Chondrocyte (in vitro differentiated cells): ENCODE results near the gene PARVB. TPM values are rescaled to one million over a fixed set of nuclear protein-coding genes. Genes with fewer than 3 reads are reported as not detected.

Experiments
- DNase-seq: peaks from one replicate; pipeline ENCODE4 v3.0.0; 2021; ENCODE audit warnings: mixed read lengths, low spot score
- H3K27ac Mint-ChIP-seq: one replicate; pipeline ENCODE4 v1.8.0; 2021; ENCODE audit warnings: mild to moderate bottlenecking, moderate library complexity, mixed read lengths; ENCODE audit not compliant: unreplicated experiment
- H3K27me3 Mint-ChIP-seq: 2 replicates; pipeline ENCODE4 v1.8.0; 2021; ENCODE audit warnings: low read depth, mixed read lengths
- H3K36me3 Mint-ChIP-seq: 2 replicates; pipeline ENCODE4 v1.8.0; 2021; ENCODE audit warnings: low read depth, mixed read lengths
- H3K4me1 Mint-ChIP-seq: 2 replicates; pipeline ENCODE4 v1.8.0; 2021; ENCODE audit warnings: low read depth, mild to moderate bottlenecking, mixed read lengths
- H3K4me3 Mint-ChIP-seq: one replicate; pipeline ENCODE4 v1.8.0; 2021; ENCODE audit warnings: mild to moderate bottlenecking, moderate library complexity, mixed read lengths; ENCODE audit not compliant: unreplicated experiment
- H3K9me3 Mint-ChIP-seq: 2 replicates; pipeline ENCODE4 v1.8.0; 2021; ENCODE audit warnings: low read depth, mixed read lengths
- CTCF ChIP-seq: fragments of 200-600 bp; sonication (generic); IDR thresholded peaks from 2 replicates; pipeline ENCODE4 v1.5.0; 2021; ENCODE audit warnings: antibody characterized with exemption, mild to moderate bottlenecking, moderate library complexity
- total RNA-seq: library from RNA; stranded (reverse); gene quantifications from 3 replicates; pipeline ENCODE4 v1.2.1, GENCODE V29; 2021

Gene PARVB
- total RNA-seq, 1 donor from 2014 or later: 33.6 TPM

- no peaks in the 10 kb centered on the region for H3K9me3 Mint-ChIP-seq
- no peaks in the 10 kb centered on the region for H3K27me3 Mint-ChIP-seq
- no peaks in the 10 kb centered on the region for H3K4me1 Mint-ChIP-seq
- no peaks in the 10 kb centered on the region for H3K36me3 Mint-ChIP-seq
- DNase-seq: no peak
- H3K27ac Mint-ChIP-seq: no peak overlapping the region
- no peak overlapping the region for H3K4me3 Mint-ChIP-seq
- TF ChIP-seq CTCF: no peak
Measured at GRCh38 chr22:44070029-44070428, 45.9 kb downstream of the PARVB start.

GRCh38 chr22:44071781-44072326 is 47.8 kb downstream of the PARVB start:
- H3K27me3 Mint-ChIP-seq: no peaks in the 10 kb centered on the region

GRCh38 chr22:44074337-44074984 is 50.4 kb downstream of the PARVB start:
- no peaks in the 10 kb centered on the region for H3K9me3 Mint-ChIP-seq
- no peak for TF ChIP-seq CTCF
- H3K36me3 Mint-ChIP-seq: no peaks in the 10 kb centered on the region
- no peak overlapping the region for H3K27ac Mint-ChIP-seq
- no peak for DNase-seq
- no peaks in the 10 kb centered on the region for H3K27me3 Mint-ChIP-seq
- H3K4me1 Mint-ChIP-seq: no peaks in the 10 kb centered on the region
- no peak overlapping the region for H3K4me3 Mint-ChIP-seq

More at GRCh38 chr22:44071781-44072326, 47.8 kb downstream of the PARVB start:
- H3K36me3 Mint-ChIP-seq: no peaks in the 10 kb centered on the region
- no peak overlapping the region for H3K27ac Mint-ChIP-seq
- no peak overlapping the region for H3K4me3 Mint-ChIP-seq
- no peak for DNase-seq
- no peaks in the 10 kb centered on the region for H3K9me3 Mint-ChIP-seq
- no peak for TF ChIP-seq CTCF
- no peaks in the 10 kb centered on the region for H3K4me1 Mint-ChIP-seq

- H3K4me1 Mint-ChIP-seq: no peaks in the 10 kb centered on the region
- no peak overlapping the region for H3K27ac Mint-ChIP-seq
- H3K9me3 Mint-ChIP-seq: no peaks in the 10 kb centered on the region
- no peak overlapping the region for H3K4me3 Mint-ChIP-seq
- no peaks in the 10 kb centered on the region for H3K36me3 Mint-ChIP-seq
- no peak for DNase-seq
- no peaks in the 10 kb centered on the region for H3K27me3 Mint-ChIP-seq
- no peak for TF ChIP-seq CTCF
Measured at GRCh38 chr22:44075022-44075421, 50.9 kb downstream of the PARVB start.

GRCh38 chr22:44075670-44076069 is 51.6 kb downstream of the PARVB start:
- Mint-ChIP-seq H3K27ac (no peak overlapping the region), H3K36me3 (no peaks in the 10 kb centered on the region), H3K9me3 (no peaks in the 10 kb centered on the region), H3K27me3 (no peaks in the 10 kb centered on the region), H3K4me3 (no peak overlapping the region), H3K4me1 (no peaks in the 10 kb centered on the region)
- DNase-seq: no peak
- TF ChIP-seq CTCF: no peak
